GM23248 (cell line): ENCODE data around the gene TRIM2. TPM values are rescaled to one million over a fixed set of nuclear protein-coding genes. Genes with fewer than 3 reads are reported as not detected.

Source experiments
- DNase-seq: peaks from one replicate; pipeline ENCODE4 v3.0.0-alpha.2; 2015
- H2AFZ ChIP-seq: fragments of 200-600 bp; sonication (generic); 2 replicates; pipeline ENCODE4 v1.6.1; 2016; ENCODE audit warnings: antibody characterized with exemption
- H3F3A ChIP-seq: fragments of 200-600 bp; sonication (generic); 2 replicates; pipeline ENCODE4 v1.6.1; 2016; ENCODE audit warnings: mild to moderate bottlenecking, antibody characterized with exemption, mixed run types; ENCODE audit not compliant: insufficient read depth
- H3K27ac ChIP-seq: fragments of 200-600 bp; sonication (generic); 2 replicates; pipeline ENCODE4 v1.5.1; 2016; ENCODE audit warnings: mild to moderate bottlenecking
- H3K27me3 ChIP-seq: fragments of 200-600 bp; sonication (generic); replicated peaks from 2 replicates; pipeline ENCODE4 v1.6.1; 2016; ENCODE audit warnings: mild to moderate bottlenecking; ENCODE audit not compliant: insufficient read depth
- H3K36me3 ChIP-seq: fragments of 200-600 bp; sonication (generic); 2 replicates; pipeline ENCODE4 v1.6.1; 2016; ENCODE audit warnings: low read depth, mild to moderate bottlenecking
- H3K4me1 ChIP-seq: fragments of 200-600 bp; sonication (generic); 2 replicates; pipeline ENCODE4 v1.6.1; 2016; ENCODE audit warnings: mild to moderate bottlenecking; ENCODE audit not compliant: insufficient read depth
- H3K4me2 ChIP-seq: fragments of 200-600 bp; sonication (generic); one replicate; pipeline ENCODE4 v1.6.1; 2016; ENCODE audit warnings: mild to moderate bottlenecking; ENCODE audit not compliant: unreplicated experiment
- H3K4me3 ChIP-seq: fragments of 200-600 bp; sonication (generic); 2 replicates; pipeline ENCODE4 v1.5.1; 2016; ENCODE audit warnings: mild to moderate bottlenecking
- H3K79me2 ChIP-seq: fragments of 200-600 bp; sonication (generic); 2 replicates; pipeline ENCODE4 v1.6.1; 2016; ENCODE audit warnings: mild to moderate bottlenecking; ENCODE audit not compliant: insufficient read depth
- H3K9ac ChIP-seq: fragments of 200-600 bp; sonication (generic); 2 replicates; pipeline ENCODE4 v1.6.1; 2016; ENCODE audit warnings: mild to moderate bottlenecking
- H3K9me2 ChIP-seq: fragments of 200-600 bp; sonication (generic); 2 replicates; pipeline ENCODE4 v1.6.1; 2016; ENCODE audit warnings: mixed run types, mild to moderate bottlenecking, moderate library complexity; ENCODE audit not compliant: insufficient read depth
- H3K9me3 ChIP-seq: fragments of 200-600 bp; sonication (generic); one replicate; pipeline ENCODE4 v1.6.1; 2017; ENCODE audit warnings: low read depth
- H4K20me1 ChIP-seq: fragments of 200-600 bp; sonication (generic); 2 replicates; pipeline ENCODE4 v1.6.0; 2016; ENCODE audit not compliant: insufficient read depth
- EZH2 ChIP-seq: fragments of 200-600 bp; sonication (generic); IDR thresholded peaks from 2 replicates; pipeline ENCODE4 v1.6.1; 2018; ENCODE audit warnings: antibody characterized with exemption, mild to moderate bottlenecking; ENCODE audit not compliant: insufficient read depth, poor library complexity, severe bottlenecking
- EZH2phosphoT487 ChIP-seq: fragments of 200-600 bp; sonication (generic); IDR thresholded peaks from 2 replicates; pipeline ENCODE4 v1.6.1; 2018; ENCODE audit warnings: antibody characterized with exemption, moderate library complexity, mild to moderate bottlenecking, low read depth; ENCODE audit not compliant: insufficient read depth
- WGBS, 2 experiments: methylation state at CpG; one replicate each; pipeline ENCODE4 v1.1.6; 2015 to 2017; ENCODE audit warnings: low lambda C conversion rate in 2 of 2, low coverage in 1 of 2; ENCODE audit errors: missing lambda C conversion rate in 2 of 2; 5-methylcytosine and 5-hydroxymethylcytosine counted together
- in situ Hi-C: fragments of 300-500 bp; cut with MboI; formaldehyde crosslinking; loops from 2 replicates; pipeline ENCODE4 v1.15.0; 2020
- polyA plus RNA-seq: library from polyadenylated mRNA; unstranded; fragments of >200 nt; fragmentation: Nextera tagmentation; extraction: Ambion mirVana; gene quantifications from 2 replicates; pipeline ENCODE4 v1.2.1, GENCODE V29; 2016
- total RNA-seq: library from RNA; depleted of rRNA; stranded (reverse); fragments of >200 nt; shearing (Covaris generic); gene quantifications from 2 replicates; pipeline ENCODE4 v1.2.3, GENCODE V29; 2014

Gene TRIM2
- total and polyA plus RNA-seq, 2 experiments from 2014 or later, result 12.3 to 26.4 TPM

GRCh38 chr4:153220682-153221395, 16.6 kb downstream of the TRIM2 start:
- H3K4me2 ChIP-seq, result no peak overlapping the region
- H4K20me1 ChIP-seq, result no peaks in the 10 kb centered on the region
- no peaks in the 10 kb centered on the region for H3K36me3 ChIP-seq
- H3K79me2 ChIP-seq, result peaks cover 20% of the 10 kb centered on the region
- H3K9ac ChIP-seq, result no peak overlapping the region
- WGBS, 2 experiments, result 86 to 88% methylated on average over 5 of the region's 5 CpGs
- H3K27me3 ChIP-seq, result no peaks in the 10 kb centered on the region
- no peak overlapping the region for H3K27ac ChIP-seq
- H3K9me3 ChIP-seq, result no peaks in the 10 kb centered on the region
- in situ Hi-C loops, result no loop called here
- H3K9me2 ChIP-seq, result no peaks in the 10 kb centered on the region
- no peak for TF ChIP-seq EZH2phosphoT487
- no peak for TF ChIP-seq EZH2
- H2AFZ ChIP-seq, result no peak overlapping the region
- H3F3A ChIP-seq, result peaks cover 38% of the 10 kb centered on the region
- no peak overlapping the region for H3K4me3 ChIP-seq
- peak; percentile 32 for DNase-seq
- peaks cover 25% of the 10 kb centered on the region for H3K4me1 ChIP-seq

GRCh38 chr4:153221783-153222706, 17.8 kb downstream of the TRIM2 start:
- no peaks in the 10 kb centered on the region for H4K20me1 ChIP-seq
- H3K4me3 ChIP-seq, result peak overlapping the region; percentile 77
- peak overlapping the region; percentile 100 for H3K4me2 ChIP-seq
- DNase-seq, result peak; percentile 92
- TF ChIP-seq EZH2phosphoT487 (no peak), EZH2 (no peak)
- H3K9me2 ChIP-seq, result no peaks in the 10 kb centered on the region
- no peaks in the 10 kb centered on the region; the same call in 1 of the 2 replicates for H3K36me3 ChIP-seq
- H3K9me3 ChIP-seq, result no peaks in the 10 kb centered on the region
- peaks cover 32% of the 10 kb centered on the region for H3K79me2 ChIP-seq
- peak overlapping the region; percentile 85 for H3K27ac ChIP-seq
- in situ Hi-C loops, result no loop called here
- peaks cover 23% of the 10 kb centered on the region for H3K4me1 ChIP-seq
- 13 to 14% methylated on average over 29 to 30 of the region's 30 CpGs for WGBS, 2 experiments
- H3K27me3 ChIP-seq, result no peaks in the 10 kb centered on the region
- peaks cover 37% of the 10 kb centered on the region for H3F3A ChIP-seq
- peak overlapping the region; percentile 86 for H3K9ac ChIP-seq
- H2AFZ ChIP-seq, result peak overlapping the region; percentile 85

GRCh38 chr4:153222707-153223426, 18.6 kb downstream of the TRIM2 start:
- peak overlapping the region; percentile 100 for H3K4me2 ChIP-seq
- no peaks in the 10 kb centered on the region for H3K9me3 ChIP-seq
- peaks cover 29% of the 10 kb centered on the region for H3F3A ChIP-seq
- H3K36me3 ChIP-seq, result no peaks in the 10 kb centered on the region; the same call in 1 of the 2 replicates
- H3K9ac ChIP-seq, result peak overlapping the region; percentile 86
- H3K4me3 ChIP-seq, result peak overlapping the region; percentile 77
- H3K27ac ChIP-seq, result peak overlapping the region; percentile 85
- WGBS, 2 experiments, result 0% methylated on average over 49 to 57 of the region's 61 CpGs
- in situ Hi-C loops, result no loop called here
- peak; percentile 83 for DNase-seq
- peaks cover 40% of the 10 kb centered on the region for H3K79me2 ChIP-seq
- no peaks in the 10 kb centered on the region for H3K27me3 ChIP-seq
- no peaks in the 10 kb centered on the region for H3K9me2 ChIP-seq
- H4K20me1 ChIP-seq, result no peaks in the 10 kb centered on the region
- TF ChIP-seq EZH2phosphoT487, result no peak
- TF ChIP-seq EZH2, result no peak
- H3K4me1 ChIP-seq, result peaks cover 20% of the 10 kb centered on the region
- peak overlapping the region; percentile 85 for H2AFZ ChIP-seq

GRCh38 chr4:153223427-153223801, 19.2 kb downstream of the TRIM2 start:
- Histone ChIP-seq H3K27me3 (no peaks in the 10 kb centered on the region), H3K9me3 (no peaks in the 10 kb centered on the region), H3F3A (peaks cover 27% of the 10 kb centered on the region), H3K79me2 (peaks cover 46% of the 10 kb centered on the region), H3K36me3 (no peaks in the 10 kb centered on the region; the same call in 1 of the 2 replicates), H3K4me1 (peaks cover 21% of the 10 kb centered on the region), H3K9ac (peak overlapping the region; percentile 86), H4K20me1 (no peaks in the 10 kb centered on the region), H3K9me2 (no peaks in the 10 kb centered on the region), H3K27ac (peak overlapping the region; percentile 85), H3K4me2 (peak overlapping the region; percentile 100), H3K4me3 (peak overlapping the region; percentile 77), H2AFZ (peak overlapping the region; percentile 85)
- TF ChIP-seq EZH2 (no peak), EZH2phosphoT487 (no peak)
- peak; percentile 47 for DNase-seq
- in situ Hi-C loops, result no loop called here
- 2% methylated on average over 9 of the region's 9 CpGs for WGBS, 2 experiments
